Fibroblast of mammary gland (primary cell): ENCODE results near the gene RUVBL2.

Experiments
- DNase-seq: peaks from one replicate; pipeline ENCODE4 v3.0.0-alpha.2; 2010; ENCODE audit warnings: low read depth
- H3K4me3 ChIP-seq: 2 replicates; pipeline ENCODE4 v1.5.1; 2011; ENCODE audit warnings: low read depth, mild to moderate bottlenecking, low read length, moderate library complexity; ENCODE audit not compliant: control insufficient read depth
- TF ChIP-seq, protein P1 (sequence below): conservative IDR thresholded peaks from 2 replicates; pipeline ENCODE4 v1.5.1; 2011; ENCODE audit warnings: low read depth, low read length, inconsistent platforms; ENCODE audit not compliant: control insufficient read depth, insufficient read depth

The RUVBL2 gene

DNA sequence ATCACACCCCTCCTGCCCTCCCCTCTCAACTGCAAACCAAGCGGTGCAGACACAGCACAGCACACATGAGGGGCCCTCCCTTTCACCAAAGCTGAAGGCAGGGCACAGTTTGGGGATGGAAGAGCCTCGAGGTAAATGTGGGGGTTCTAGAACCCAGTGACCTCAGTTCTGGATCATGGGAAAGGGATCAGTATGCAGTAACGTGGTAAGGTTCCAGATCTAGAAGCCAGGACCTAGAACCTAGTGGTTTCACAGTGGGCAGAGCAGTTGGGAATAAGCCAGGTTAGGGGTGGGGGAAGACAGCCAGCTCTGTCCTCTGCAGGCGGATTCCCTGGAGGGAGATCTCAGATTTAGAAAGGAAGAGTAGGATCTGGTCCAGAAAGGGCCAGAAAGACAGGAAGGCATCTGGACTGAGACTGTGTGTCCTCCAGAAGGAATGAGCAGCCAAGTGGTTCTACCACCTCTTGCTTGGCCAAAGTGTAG lies 25.5 kb upstream of the RUVBL2 start:
- peak; percentile 36 for DNase-seq
- TF ChIP-seq, protein P1, sequence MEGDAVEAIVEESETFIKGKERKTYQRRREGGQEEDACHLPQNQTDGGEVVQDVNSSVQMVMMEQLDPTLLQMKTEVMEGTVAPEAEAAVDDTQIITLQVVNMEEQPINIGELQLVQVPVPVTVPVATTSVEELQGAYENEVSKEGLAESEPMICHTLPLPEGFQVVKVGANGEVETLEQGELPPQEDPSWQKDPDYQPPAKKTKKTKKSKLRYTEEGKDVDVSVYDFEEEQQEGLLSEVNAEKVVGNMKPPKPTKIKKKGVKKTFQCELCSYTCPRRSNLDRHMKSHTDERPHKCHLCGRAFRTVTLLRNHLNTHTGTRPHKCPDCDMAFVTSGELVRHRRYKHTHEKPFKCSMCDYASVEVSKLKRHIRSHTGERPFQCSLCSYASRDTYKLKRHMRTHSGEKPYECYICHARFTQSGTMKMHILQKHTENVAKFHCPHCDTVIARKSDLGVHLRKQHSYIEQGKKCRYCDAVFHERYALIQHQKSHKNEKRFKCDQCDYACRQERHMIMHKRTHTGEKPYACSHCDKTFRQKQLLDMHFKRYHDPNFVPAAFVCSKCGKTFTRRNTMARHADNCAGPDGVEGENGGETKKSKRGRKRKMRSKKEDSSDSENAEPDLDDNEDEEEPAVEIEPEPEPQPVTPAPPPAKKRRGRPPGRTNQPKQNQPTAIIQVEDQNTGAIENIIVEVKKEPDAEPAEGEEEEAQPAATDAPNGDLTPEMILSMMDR = no peak
- no peak overlapping the region for H3K4me3 ChIP-seq

DNA sequence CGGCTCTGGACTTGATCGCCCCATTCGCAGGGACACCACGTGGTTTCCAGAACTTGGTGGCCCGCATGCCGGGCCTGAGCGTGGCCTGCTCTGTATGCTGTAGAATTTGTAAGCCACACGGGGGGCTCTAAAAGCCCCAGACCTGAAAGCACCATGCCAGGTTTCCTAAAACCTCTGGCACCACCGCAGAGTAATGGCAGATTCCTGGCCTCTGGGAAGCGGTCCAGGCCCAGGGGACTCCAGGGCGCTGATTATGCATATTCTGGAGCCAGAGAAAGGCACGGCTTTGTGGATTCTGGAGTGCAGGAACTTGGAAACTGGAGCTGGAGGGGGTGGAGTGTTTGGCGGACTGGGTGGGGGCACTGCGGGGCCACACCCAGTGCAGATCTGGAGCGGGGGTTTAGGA lies 24.9 kb upstream of the RUVBL2 start:
- DNase-seq = no peak
- TF ChIP-seq, protein P1 = no peak
- no peak overlapping the region for H3K4me3 ChIP-seq

DNA sequence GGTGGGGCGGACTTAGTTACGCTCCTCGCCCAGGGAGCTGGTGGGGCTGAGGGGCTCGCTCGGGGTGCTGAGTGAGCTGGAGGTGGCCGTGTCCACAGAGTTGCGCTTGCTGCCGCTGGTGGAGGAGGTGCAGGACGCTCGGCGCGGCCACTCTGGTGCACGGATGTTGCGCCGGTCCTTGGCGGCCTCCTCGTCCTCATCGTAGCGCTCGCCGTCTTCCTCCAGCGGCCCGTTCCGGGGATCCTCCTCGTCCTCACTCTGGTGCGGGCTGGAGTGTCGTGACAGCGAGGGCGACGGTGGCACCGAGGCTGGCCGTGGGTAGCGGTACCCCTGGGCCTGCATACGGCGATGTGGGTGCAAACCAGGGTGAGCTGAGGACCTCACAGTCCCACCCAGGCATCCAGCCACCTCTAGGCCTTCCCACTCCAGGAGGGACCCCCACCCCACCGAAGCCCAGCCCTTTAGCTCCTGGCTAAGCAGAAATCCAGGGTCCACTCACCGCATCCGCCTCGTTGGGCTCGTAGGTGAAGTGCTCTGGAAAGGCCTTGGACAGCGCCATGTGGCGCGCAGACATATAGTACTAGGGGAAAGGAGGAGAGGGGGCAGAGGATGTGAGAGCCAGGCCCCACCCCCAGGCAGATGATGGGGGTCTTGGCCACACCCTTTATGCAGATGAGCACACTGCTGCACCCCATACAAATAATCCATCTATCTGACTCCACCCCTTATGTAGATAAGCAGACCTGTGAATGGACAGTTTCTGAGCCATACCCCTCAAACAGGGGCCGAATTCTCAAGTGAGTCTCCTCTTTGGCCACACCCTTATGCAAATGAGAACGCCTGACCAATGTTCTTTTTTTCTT lies 24.2 kb upstream of the RUVBL2 start:
- no peak overlapping the region for H3K4me3 ChIP-seq
- DNase-seq = peak; percentile 51
- TF ChIP-seq, protein P1 = no peak

DNA sequence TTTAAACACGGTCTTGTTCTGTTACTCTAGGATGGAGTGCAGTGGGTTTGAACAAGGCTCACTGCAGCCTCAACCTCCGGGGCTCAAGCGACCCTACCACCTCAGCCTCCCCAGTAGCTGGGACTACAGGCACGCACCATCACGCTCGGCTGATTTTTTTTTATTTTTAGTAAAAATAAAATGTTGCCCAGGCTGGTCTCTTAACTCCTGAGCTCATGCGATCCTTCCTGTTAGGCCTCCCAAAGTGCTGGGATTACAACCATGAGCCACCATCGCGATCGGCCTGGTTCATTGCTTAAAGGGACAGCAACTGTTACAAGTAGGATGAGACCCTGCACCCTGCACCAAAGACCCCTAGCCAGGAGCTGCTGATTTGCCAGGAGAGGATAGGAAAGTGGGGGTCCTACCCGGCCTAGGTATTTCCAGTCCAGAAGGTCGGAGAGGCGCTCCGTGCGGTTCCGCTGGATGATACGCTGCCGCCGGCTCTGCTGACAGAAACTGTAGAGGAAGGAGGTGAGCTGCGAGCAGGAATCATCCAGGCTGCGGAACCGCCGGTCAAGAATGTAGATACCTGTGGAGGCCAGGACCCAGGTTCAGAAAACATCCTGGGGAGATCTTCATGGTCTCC lies 23.4 kb upstream of the RUVBL2 start:
- TF ChIP-seq, protein P1 = no peak
- no peak overlapping the region for H3K4me3 ChIP-seq
- no peak for DNase-seq

- no peak overlapping the region for H3K4me3 ChIP-seq
- peak; percentile 77 for DNase-seq
- TF ChIP-seq, protein P1 = peak; percentile 92
These were observed 22.7 kb upstream of the RUVBL2 start for GRCh38 chr19:48970923-48971395.

DNA sequence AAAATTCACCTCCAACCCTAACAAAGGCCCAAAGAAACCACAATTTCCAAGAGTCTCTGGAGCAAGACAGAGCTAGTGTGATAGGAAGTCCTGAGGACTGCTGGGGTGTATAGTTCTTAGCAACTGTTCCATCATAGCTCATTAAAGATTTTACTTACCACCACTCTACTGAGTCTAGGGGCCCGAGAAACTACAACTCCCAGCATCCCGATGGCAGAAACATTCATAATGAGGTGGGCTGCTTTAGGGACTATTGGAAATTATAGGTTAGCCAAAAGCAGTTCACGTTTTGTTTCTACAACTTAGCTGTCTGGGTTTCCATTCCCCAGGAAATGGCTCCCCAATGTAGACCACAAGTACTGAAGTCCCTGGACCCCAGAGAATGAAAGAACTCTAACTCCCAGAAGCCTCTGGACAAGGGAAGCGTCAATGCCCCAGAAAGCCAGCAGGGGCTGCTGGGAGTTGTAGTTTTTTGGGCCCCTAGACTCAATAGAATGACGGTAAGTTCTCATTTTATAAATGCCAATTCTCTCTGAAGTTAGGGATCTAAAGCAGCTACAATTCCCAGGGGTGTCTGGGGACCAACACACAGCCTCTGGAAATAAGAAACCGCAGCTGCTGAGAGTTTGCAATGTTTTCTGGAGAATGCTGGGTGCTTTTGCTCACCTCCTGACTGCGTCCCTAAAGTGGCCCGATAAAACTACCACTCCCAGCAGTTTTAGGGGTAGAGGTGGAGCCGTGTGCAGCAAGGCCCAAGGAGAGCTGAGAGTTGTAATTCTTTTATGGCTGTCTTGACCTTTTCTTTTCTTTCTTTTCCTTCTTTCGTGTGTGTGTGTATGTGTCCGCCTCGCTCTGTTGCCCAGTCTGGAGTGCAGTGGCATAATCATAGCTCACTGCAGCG lies 17.5 kb upstream of the RUVBL2 start:
- DNase-seq = peak; percentile 28
- H3K4me3 ChIP-seq = no peak overlapping the region
- TF ChIP-seq, protein P1 = no peak
